Measurements from ENCODE around the gene FAM83G. TPM values are rescaled to one million over a fixed set of nuclear protein-coding genes. Genes with fewer than 3 reads are reported as not detected.

Gene FAM83G
- total and polyA plus RNA-seq, 2 donors (not counting 3 experiments of a cell fraction or from before 2014, with no cell fraction given) = 7.0 to 10.9 TPM

GRCh38 chr17:18965530-18966236 lies 38.9 kb downstream of the FAM83G start:
- dilution Hi-C loops (cut with MboI; ENCODE audit: extremely low pct_ligation_motif_present, low sequenced_read_pairs) (no loop called here), intact Hi-C loops (cut with micrococcal nuclease) (no loop called here)
- H3K9me3 ChIP-seq (replicated peaks; ENCODE audit: control insufficient read depth, insufficient read depth, low read length) = no peaks in the 10 kb centered on the region
- CTCF ChIA-PET = no interaction called here
- FAIRE-seq (no peak), DNase-seq (ENCODE audit: low read depth, low spot score) (no peak)
- H3K27ac ChIP-seq (ENCODE audit: insufficient read depth, low read depth, low read length) = no peak overlapping the region
- TF ChIP-seq CTCF (IDR thresholded peaks at IDR 0.05; ENCODE audit: extremely low read depth in 1 of 2, insufficient read depth in 1 of 2, low read depth in 1 of 2, low read length in 2 of 2) (no peak), FOS (IDR thresholded peaks at IDR 0.05; ENCODE audit: borderline replicate concordance, insufficient read depth, low read length) (no peak), JUN (IDR thresholded peaks at IDR 0.05; ENCODE audit: borderline replicate concordance, insufficient read depth, insufficient read length, low read depth) (no peak), POLR2AphosphoS5 (IDR thresholded peaks at IDR 0.05; ENCODE audit: insufficient read depth, low read depth, low read length) (no peak), POLR2A (IDR thresholded peaks at IDR 0.05; ENCODE audit: low read depth, low read length) (no peak), MYC (IDR thresholded peaks at IDR 0.05; ENCODE audit: low read depth, low read length) (no peak), EZH2 (IDR thresholded peaks at IDR 0.05; ENCODE audit: borderline replicate concordance, low read depth, low read length, severe bottlenecking) (no peak), GATA2 (IDR thresholded peaks at IDR 0.05; ENCODE audit: insufficient read depth, insufficient read length, low read depth, low read length) (no peak)
- TF ChIP-seq, protein P1, sequence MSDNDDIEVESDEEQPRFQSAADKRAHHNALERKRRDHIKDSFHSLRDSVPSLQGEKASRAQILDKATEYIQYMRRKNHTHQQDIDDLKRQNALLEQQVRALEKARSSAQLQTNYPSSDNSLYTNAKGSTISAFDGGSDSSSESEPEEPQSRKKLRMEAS (IDR thresholded peaks at IDR 0.05; ENCODE audit: insufficient read depth, insufficient read length) = no peak
- BruUV-seq (replicated peaks) = no TSS peak
- H3K4me2 ChIP-seq (ENCODE audit: insufficient read depth, low read length) = no peak overlapping the region
- H3K4me1 ChIP-seq (ENCODE audit: control insufficient read depth, extremely low read depth, insufficient read depth, low read length) = peaks cover 31% of the 10 kb centered on the region
- no peak overlapping the region for H2AFZ ChIP-seq (ENCODE audit: low read depth, low read length)
- no peaks in the 10 kb centered on the region for H3K9me1 ChIP-seq (replicated peaks; ENCODE audit: control insufficient read depth, extremely low read depth, insufficient read depth, low read length)
- no peak overlapping the region for H3K9ac ChIP-seq (replicated peaks; ENCODE audit: extremely low read depth, insufficient read depth, low read length)
- no peak overlapping the region for H3K4me3 ChIP-seq (replicated peaks in 1 of 3; ENCODE audit: insufficient read depth in 1 of 3, low read depth in 1 of 3, low read length in 3 of 3)
- no peaks in the 10 kb centered on the region for H4K20me1 ChIP-seq (replicated peaks; ENCODE audit: control insufficient read depth, extremely low read depth, insufficient read depth, low read length)
- POLR2A ChIA-PET = no interaction called here
- no peaks in the 10 kb centered on the region for H3K36me3 ChIP-seq (ENCODE audit: control insufficient read depth in 2 of 2, extremely low read depth in 1 of 2, insufficient read depth in 2 of 2, low read length in 2 of 2)
- H3K27me3 ChIP-seq (ENCODE audit: control insufficient read depth in 2 of 2, insufficient read depth in 2 of 2, low read length in 2 of 2) = no peaks in the 10 kb centered on the region
- no peaks in the 10 kb centered on the region for H3K79me2 ChIP-seq (ENCODE audit: control insufficient read depth, insufficient read depth, low read length)

Measured in endothelial cell of umbilical vein (primary cell).